ENCODE results near the gene SLC16A9. TPM values are rescaled to one million over a fixed set of nuclear protein-coding genes. Genes with fewer than 3 reads are reported as not detected.

Gene SLC16A9
- polyA plus RNA-seq, 1 of the 3 experiments (the other 2 are of a cell fraction): 4.7 TPM

- Histone ChIP-seq H3K9ac (no peak overlapping the region), H3K27me3 (ENCODE audit: insufficient read depth) (no peaks in the 10 kb centered on the region), H3K9me2 (no peaks in the 10 kb centered on the region), H3K4me3 (ENCODE audit: low read depth in 2 of 2, low read length in 1 of 2) (no peak overlapping the region), H3K36me3 (replicated peaks in 1 of 2; ENCODE audit: control insufficient read depth in 1 of 2, insufficient read depth in 2 of 2, low read length in 1 of 2) (no peaks in the 10 kb centered on the region), H3F3A (replicated peaks; ENCODE audit: insufficient read depth) (no peaks in the 10 kb centered on the region), H3K4me2 (no peak overlapping the region), H2AFZ (ENCODE audit: low read depth) (no peak overlapping the region), H3K4me1 (ENCODE audit: control insufficient read depth in 1 of 2, insufficient read depth in 2 of 2, low read depth in 1 of 2, low read length in 1 of 2) (peaks cover 0 to 7% of the 10 kb centered on the region in 2 experiments; a peak in 1 of 4 replicates), H3K27ac (ENCODE audit: low read depth in 2 of 2, low read length in 1 of 2) (peak overlapping the region in 1 of 2 experiments; percentile 60; a peak in 2 of 4 replicates), H4K20me1 (ENCODE audit: insufficient read depth) (no peaks in the 10 kb centered on the region), H3K79me2 (ENCODE audit: insufficient read depth) (no peaks in the 10 kb centered on the region), H3K9me3 (no peaks in the 10 kb centered on the region)
- POLR2A ChIA-PET: no interaction called here
- DNase-seq: no peak
- CTCF ChIA-PET: no interaction called here
- 10% methylated on average over 1 of the region's 1 CpG for WGBS (ENCODE audit: low lambda C conversion rate)
- no peak for TF ChIP-seq TCF12 (IDR thresholded peaks at IDR 0.05)
- TF ChIP-seq PBX3 (IDR thresholded peaks at IDR 0.05): no peak
- TF ChIP-seq USF2 (IDR thresholded peaks at IDR 0.05; ENCODE audit: borderline replicate concordance, low read depth, low read length): no peak
- no peak for TF ChIP-seq YY1 (IDR thresholded peaks at IDR 0.05; ENCODE audit: low read depth)
- no peak for TF ChIP-seq POLR2AphosphoS5 (IDR thresholded peaks at IDR 0.05; ENCODE audit: low read depth, low read length)
- TF ChIP-seq JUND (IDR thresholded peaks at IDR 0.05): peak; percentile 70
- TF ChIP-seq FOSL2 (IDR thresholded peaks at IDR 0.05; ENCODE audit: borderline replicate concordance, low read depth): peak; percentile 64; the same call in 1 of the 2 replicates
Observed at GRCh38 chr10:59655309-59655708, 54.3 kb downstream of the SLC16A9 start.

GRCh38 chr10:59654007-59654406 is 55.6 kb downstream of the SLC16A9 start:
- H3K9me2 ChIP-seq: no peaks in the 10 kb centered on the region
- H3K27me3 ChIP-seq (ENCODE audit: insufficient read depth): no peaks in the 10 kb centered on the region
- no peaks in the 10 kb centered on the region for H3K9me3 ChIP-seq
- H3K36me3 ChIP-seq (replicated peaks in 1 of 2; ENCODE audit: control insufficient read depth in 1 of 2, insufficient read depth in 2 of 2, low read length in 1 of 2): no peaks in the 10 kb centered on the region
- H2AFZ ChIP-seq (ENCODE audit: low read depth): no peak overlapping the region
- CTCF ChIA-PET: interaction anchor here (0.7 to 2.4 kb wide), 3 partner anchors 28 to 176 kb away, joined by 3 to 6 read pairs (median 3); partner anchors contain the start of gene SLC16A9
- H3K79me2 ChIP-seq (ENCODE audit: insufficient read depth): no peaks in the 10 kb centered on the region
- POLR2A ChIA-PET: no interaction called here
- H3K4me2 ChIP-seq: no peak overlapping the region
- no peaks in the 10 kb centered on the region for H3F3A ChIP-seq (replicated peaks; ENCODE audit: insufficient read depth)
- peaks cover 0 to 7% of the 10 kb centered on the region in 2 experiments; a peak in 1 of 4 replicates for H3K4me1 ChIP-seq (ENCODE audit: control insufficient read depth in 1 of 2, insufficient read depth in 2 of 2, low read depth in 1 of 2, low read length in 1 of 2)
- no peak overlapping the region for H3K4me3 ChIP-seq (ENCODE audit: low read depth in 2 of 2, low read length in 1 of 2)
- no peak for DNase-seq
- no peak overlapping the region for H3K27ac ChIP-seq (ENCODE audit: low read depth in 2 of 2, low read length in 1 of 2)
- no peaks in the 10 kb centered on the region for H4K20me1 ChIP-seq (ENCODE audit: insufficient read depth)
- no peak overlapping the region for H3K9ac ChIP-seq
- 72% methylated on average over 4 of the region's 4 CpGs for WGBS (ENCODE audit: low lambda C conversion rate)
- TF ChIP-seq EP300 (IDR thresholded peaks at IDR 0.05; ENCODE audit: borderline replicate concordance in 1 of 2, low read depth in 1 of 2, low read length in 1 of 2) (no peak), YY1 (IDR thresholded peaks at IDR 0.05; ENCODE audit: low read depth) (no peak), TAF1 (IDR thresholded peaks at IDR 0.05; ENCODE audit: borderline replicate concordance, low read depth, low read length) (no peak), REST (IDR thresholded peaks at IDR 0.05; ENCODE audit: low read depth, low read length) (no peak), PBX3 (IDR thresholded peaks at IDR 0.05) (no peak), ZBTB33 (IDR thresholded peaks at IDR 0.05; ENCODE audit: borderline replicate concordance, low read depth) (no peak), CHD2 (IDR thresholded peaks at IDR 0.05; ENCODE audit: low read length, partially characterized antibody) (no peak), JUND (IDR thresholded peaks at IDR 0.05) (no peak), RFX5 (IDR thresholded peaks at IDR 0.05; ENCODE audit: low read length) (no peak), SMC3 (IDR thresholded peaks at IDR 0.05; ENCODE audit: low read depth, low read length) (no peak), TEAD4 (IDR thresholded peaks at IDR 0.05; ENCODE audit: borderline replicate concordance, insufficient read depth) (no peak), GATA2 (CRISPR knock-in tag; IDR thresholded peaks at IDR 0.05) (no peak), MXI1 (IDR thresholded peaks at IDR 0.05; ENCODE audit: low read depth, low read length) (no peak), POLR2AphosphoS5 (IDR thresholded peaks at IDR 0.05; ENCODE audit: low read depth, low read length) (no peak)
